MCF 10A (cell line): ENCODE results near the gene DIRAS3. TPM values are rescaled to one million over a fixed set of nuclear protein-coding genes. Genes with fewer than 3 reads are reported as not detected.

Experiments
- Bru-seq: library from RNA; stranded (reverse); fragments of 400-500 nt; gene quantifications from one replicate; lab custom pipeline; 2021; lab: Mats Ljungman, UMichigan
- BruChase-seq, 2 experiments: library from RNA; stranded (reverse); fragments of 400-500 nt; gene quantifications; one replicate each; lab custom pipeline; 2021; lab: Mats Ljungman, UMichigan
- BruUV-seq: library from RNA; stranded (reverse); fragments of 400-500 nt; replicated peaks from 2 replicates; lab custom pipeline; 2021; lab: Mats Ljungman, UMichigan
- CTCF ChIA-PET: fragments of 300-600 bp; sonication (Branson Sonifier 250); formaldehyde crosslinking; extraction: SDS; loops from one replicate; lab custom pipeline; 2021; ENCODE audit warnings: antibody characterized with exemption, inconsistent platforms; lab: Yijun Ruan, JAX
- POLR2A ChIA-PET: fragments of 300-600, 350-650 bp; sonication (Branson Sonifier 250); formaldehyde crosslinking; extraction: SDS; loops from one replicate; lab custom pipeline; 2020; ENCODE audit warnings: antibody characterized with exemption, inconsistent platforms; lab: Yijun Ruan, JAX
- DNase-seq: peaks from one replicate; pipeline ENCODE4 v3.0.0-alpha.2; 2018; ENCODE audit not compliant: unreplicated experiment
- H3K27ac Mint-ChIP-seq: one replicate; pipeline ENCODE4 v1.8.0; 2022; ENCODE audit warnings: mild to moderate bottlenecking, low read depth, mixed read lengths; ENCODE audit not compliant: unreplicated experiment
- H3K27me3 Mint-ChIP-seq: one replicate; pipeline ENCODE4 v1.8.0; 2022; ENCODE audit warnings: mixed read lengths; ENCODE audit not compliant: insufficient read depth, unreplicated experiment
- H3K36me3 Mint-ChIP-seq: one replicate; pipeline ENCODE4 v1.8.0; 2022; ENCODE audit warnings: mild to moderate bottlenecking, moderate library complexity, mixed read lengths; ENCODE audit not compliant: insufficient read depth, unreplicated experiment
- H3K4me1 Mint-ChIP-seq: one replicate; pipeline ENCODE4 v1.8.0; 2022; ENCODE audit warnings: mixed read lengths; ENCODE audit not compliant: insufficient read depth, unreplicated experiment
- H3K4me3 Mint-ChIP-seq: one replicate; pipeline ENCODE4 v1.8.0; 2022; ENCODE audit warnings: mild to moderate bottlenecking, moderate library complexity, mixed read lengths; ENCODE audit not compliant: unreplicated experiment
- H3K9me3 Mint-ChIP-seq: one replicate; pipeline ENCODE4 v1.8.0; 2022; ENCODE audit warnings: mixed read lengths; ENCODE audit not compliant: unreplicated experiment
- intact Hi-C: fragments of 100-400 bp; cut with micrococcal nuclease; formaldehyde crosslinking; loops from 2 replicates; pipeline ENCODE4 v1.14.1; 2022
- long read RNA-seq: library from polyadenylated mRNA; stranded (forward); transcript quantifications from one replicate; pipeline ENCODE4 v2.0.0, GENCODE V29; 2022
- total RNA-seq: library from RNA; stranded (reverse); gene quantifications from 2 replicates; pipeline ENCODE4 v1.2.3, GENCODE V29; 2022
- TF ChIP-seq, protein P1 (sequence below): fragments of 200-600 bp; IDR thresholded peaks from one replicate; pipeline ENCODE4 v1.8.0; 2022; ENCODE audit warnings: antibody characterized with exemption, mild to moderate bottlenecking; ENCODE audit not compliant: unreplicated experiment

DIRAS3 gene
- total RNA-seq (not detected in 2 replicates), Bru-seq, nascent RNA (percentile 21 among the genes with signal in this experiment), BruChase-seq, experiment 1, labeled RNA remaining after a 6-hour chase (percentile 33 among the genes with signal in this experiment), BruChase-seq, experiment 2, labeled RNA remaining after a 2-hour chase (percentile 34 among the genes with signal in this experiment)
- long read RNA-seq, result 0 reads

DNA sequence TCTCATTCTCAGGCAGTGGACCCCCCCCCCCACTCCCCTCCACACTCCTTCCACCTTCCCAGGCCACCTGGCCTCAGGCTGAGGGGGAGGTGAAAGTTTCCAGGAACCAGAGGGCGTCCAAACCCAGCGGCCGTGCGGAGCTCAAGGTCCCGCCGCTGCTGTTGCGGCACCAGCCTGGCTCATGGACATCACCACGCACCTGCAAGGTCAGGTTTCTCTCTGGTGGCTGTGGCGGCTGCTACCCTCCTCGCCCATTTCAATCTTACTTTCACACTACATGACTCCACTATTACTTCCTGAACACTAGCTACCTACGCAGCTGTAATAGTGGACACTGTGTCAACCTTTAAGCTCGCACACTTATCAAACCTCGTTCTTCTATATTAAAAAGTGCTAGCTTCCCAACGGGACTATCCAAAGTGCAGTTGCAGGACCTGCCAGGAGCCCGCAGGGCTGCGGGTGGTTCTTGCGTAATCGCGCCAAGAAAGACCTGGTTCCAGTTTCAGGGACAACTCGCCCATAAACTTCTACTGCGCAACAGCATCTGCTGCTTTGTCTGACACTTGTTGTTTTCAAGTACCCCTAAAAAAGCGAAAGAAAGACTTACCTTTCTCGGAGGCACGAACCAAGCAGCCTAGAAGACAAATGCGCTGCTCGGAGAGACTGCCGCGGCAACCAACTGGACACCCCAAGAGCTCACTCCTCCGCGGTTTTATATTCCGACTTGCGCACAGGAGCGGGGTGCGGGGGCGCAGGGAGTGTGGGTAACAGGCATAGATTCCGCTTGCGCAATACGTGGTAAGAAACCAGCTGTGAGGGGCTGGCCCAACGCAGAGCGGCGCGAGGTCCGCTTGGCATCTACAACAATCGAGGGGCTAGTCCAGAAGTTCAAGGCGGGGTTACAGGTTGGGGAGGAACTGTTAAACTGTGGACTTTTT is at the start of gene DIRAS3:
DIRAS3 (minus strand) TSS at position 687 of the 938 bp plus-strand sequence. CDS start 3,330 bp downstream, outside the sequence.
- ChIA-PET POLR2A (no interaction called here), CTCF (interaction anchor here (0.8 kb wide), 1 partner anchor 46 kb away, joined by 8 read pairs; no protein-coding TSS in a partner anchor)
- Mint-ChIP-seq H3K27me3 (no peaks in the 10 kb centered on the region), H3K4me3 (peak within 1 kb of the TSS; percentile 62), H3K4me1 (no peaks in the 10 kb centered on the region), H3K27ac (no peak within 1 kb of the TSS), H3K36me3 (peaks cover 6% of the 10 kb centered on the region), H3K9me3 (no peaks in the 10 kb centered on the region)
- TF ChIP-seq, protein P1, sequence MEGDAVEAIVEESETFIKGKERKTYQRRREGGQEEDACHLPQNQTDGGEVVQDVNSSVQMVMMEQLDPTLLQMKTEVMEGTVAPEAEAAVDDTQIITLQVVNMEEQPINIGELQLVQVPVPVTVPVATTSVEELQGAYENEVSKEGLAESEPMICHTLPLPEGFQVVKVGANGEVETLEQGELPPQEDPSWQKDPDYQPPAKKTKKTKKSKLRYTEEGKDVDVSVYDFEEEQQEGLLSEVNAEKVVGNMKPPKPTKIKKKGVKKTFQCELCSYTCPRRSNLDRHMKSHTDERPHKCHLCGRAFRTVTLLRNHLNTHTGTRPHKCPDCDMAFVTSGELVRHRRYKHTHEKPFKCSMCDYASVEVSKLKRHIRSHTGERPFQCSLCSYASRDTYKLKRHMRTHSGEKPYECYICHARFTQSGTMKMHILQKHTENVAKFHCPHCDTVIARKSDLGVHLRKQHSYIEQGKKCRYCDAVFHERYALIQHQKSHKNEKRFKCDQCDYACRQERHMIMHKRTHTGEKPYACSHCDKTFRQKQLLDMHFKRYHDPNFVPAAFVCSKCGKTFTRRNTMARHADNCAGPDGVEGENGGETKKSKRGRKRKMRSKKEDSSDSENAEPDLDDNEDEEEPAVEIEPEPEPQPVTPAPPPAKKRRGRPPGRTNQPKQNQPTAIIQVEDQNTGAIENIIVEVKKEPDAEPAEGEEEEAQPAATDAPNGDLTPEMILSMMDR, result no peak
- DNase-seq, result peak; percentile 45
- intact Hi-C loops, result no loop called here
- no TSS peak for BruUV-seq

DNA sequence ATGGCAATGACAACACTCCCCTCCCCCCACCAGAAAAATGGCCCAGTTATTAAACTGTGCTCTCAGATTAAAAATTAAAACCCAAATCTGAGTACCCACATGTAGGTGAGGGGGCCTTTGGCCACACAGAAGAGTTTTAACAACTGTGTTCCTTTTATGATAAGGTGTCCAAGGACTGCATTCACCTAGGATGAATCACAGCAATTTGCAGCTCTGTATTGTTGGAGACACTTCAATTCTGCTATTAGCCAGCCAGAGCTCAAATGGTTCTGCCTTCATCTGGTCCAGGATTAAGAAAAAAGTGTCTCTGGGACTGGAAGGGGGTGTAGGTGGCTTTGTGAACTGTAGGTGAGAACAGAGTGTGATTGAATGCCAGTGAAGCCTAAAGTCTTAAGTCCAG is 43.3 kb upstream of the DIRAS3 start:
- no TSS peak for BruUV-seq
- ChIA-PET POLR2A (no interaction called here), CTCF (interaction anchor here (0.7 to 1.4 kb wide), 4 partner anchors 8 to 404 kb away, joined by 3 to 5 read pairs (median 4); no protein-coding TSS in a partner anchor)
- no peak overlapping the region for H3K27ac Mint-ChIP-seq
- TF ChIP-seq, protein P1, result no peak
- peaks cover 4% of the 10 kb centered on the region for H3K36me3 Mint-ChIP-seq
- H3K9me3 Mint-ChIP-seq, result no peaks in the 10 kb centered on the region
- no peaks in the 10 kb centered on the region for H3K27me3 Mint-ChIP-seq
- H3K4me3 Mint-ChIP-seq, result no peak overlapping the region
- intact Hi-C loops, result no loop called here
- DNase-seq, result no peak
- no peaks in the 10 kb centered on the region for H3K4me1 Mint-ChIP-seq

DNA sequence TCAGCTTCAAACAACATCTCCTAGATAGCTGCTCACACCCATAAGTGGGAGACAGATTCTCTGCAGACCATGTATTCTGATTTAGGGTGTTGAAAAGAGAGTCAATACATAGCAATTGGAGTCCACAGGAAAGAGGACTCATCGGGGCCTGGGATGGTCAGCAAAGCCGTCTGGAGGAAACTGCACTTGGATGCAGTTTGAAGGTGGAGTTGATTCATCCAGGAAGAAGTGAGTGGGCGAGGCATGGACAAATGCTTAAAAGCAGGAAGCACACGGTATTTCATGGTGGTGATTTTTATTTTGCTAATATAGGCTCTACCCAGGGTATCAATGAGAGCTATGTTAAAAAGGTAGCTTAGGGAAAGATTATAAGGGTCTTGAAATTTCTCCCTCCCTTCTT is 36.8 kb upstream of the DIRAS3 start:
- TF ChIP-seq, protein P1, result no peak
- ChIA-PET POLR2A (interaction anchor here (0.6 kb wide), 1 partner anchor 697 kb away, joined by 6 read pairs; no protein-coding TSS in a partner anchor), CTCF (no interaction called here)
- Mint-ChIP-seq H3K9me3 (no peaks in the 10 kb centered on the region), H3K27ac (no peak overlapping the region), H3K4me1 (no peaks in the 10 kb centered on the region), H3K4me3 (no peak overlapping the region), H3K36me3 (no peaks in the 10 kb centered on the region), H3K27me3 (no peaks in the 10 kb centered on the region)
- BruUV-seq, result no TSS peak
- DNase-seq, result no peak
- intact Hi-C loops, result no loop called here

DNA sequence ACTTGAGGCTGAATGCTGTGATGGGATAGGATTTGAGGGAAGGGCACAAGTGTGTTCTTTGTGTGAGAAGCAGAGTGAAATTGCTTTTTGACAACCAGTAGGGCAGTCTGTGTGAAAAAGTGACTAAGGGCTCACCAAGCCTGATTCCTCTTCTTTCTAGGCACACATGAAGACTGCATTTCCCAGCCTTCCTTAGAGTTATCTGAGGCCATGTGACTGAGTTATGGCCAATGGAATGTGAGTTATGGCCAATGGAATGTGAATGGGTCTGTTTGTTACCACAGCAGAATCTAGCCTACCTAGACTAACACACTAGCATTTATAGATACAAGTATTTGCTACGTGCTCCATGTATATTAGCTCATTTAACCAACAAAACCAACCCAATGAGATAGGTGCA is 35.3 kb upstream of the DIRAS3 start:
- ChIA-PET POLR2A (no interaction called here), CTCF (interaction anchor here (0.7 kb wide), 1 partner anchor 18 kb away, joined by 3 read pairs; no protein-coding TSS in a partner anchor)
- Mint-ChIP-seq H3K36me3 (no peaks in the 10 kb centered on the region), H3K4me3 (no peak overlapping the region), H3K27me3 (no peaks in the 10 kb centered on the region), H3K9me3 (no peaks in the 10 kb centered on the region), H3K27ac (no peak overlapping the region), H3K4me1 (no peaks in the 10 kb centered on the region)
- intact Hi-C loops, result no loop called here
- no peak for DNase-seq
- TF ChIP-seq, protein P1, result no peak
- BruUV-seq, result no TSS peak
